ENCODE results near the gene MSL1. TPM values are rescaled to one million over a fixed set of nuclear protein-coding genes. Genes with fewer than 3 reads are reported as not detected.
A peak's percentile ranks its signal among the peaks of the same experiment; 100 is the strongest.

MSL1 gene
- total and polyA plus RNA-seq, 2 of the 13 experiments (the other 11 are each of a cell fraction or from before 2014, with no cell fraction given) = 63.8 to 88.5 TPM

GRCh38 chr17:40098846-40099618, 22.7 kb upstream of the MSL1 start (continued):
- TF ChIP-seq ZNF17 (CRISPR knock-in tag; IDR thresholded peaks at IDR 0.05) = no peak
- peak; percentile 95 for TF ChIP-seq TFDP2 (CRISPR knock-in tag; IDR thresholded peaks at IDR 0.05)
- 0 out of 2 replicates have a peak, but pooled peaks have one; percentile 86 for TF ChIP-seq ZFP36L2 (CRISPR knock-in tag; IDR thresholded peaks at IDR 0.05)
- peak; percentile 82 for TF ChIP-seq NFYB (CRISPR knock-in tag; IDR thresholded peaks at IDR 0.05)
- no peak for TF ChIP-seq THAP8 (CRISPR knock-in tag; IDR thresholded peaks at IDR 0.05; ENCODE audit: borderline replicate concordance)
- no peak for TF ChIP-seq ATAD3A (CRISPR knock-in tag; IDR thresholded peaks at IDR 0.05)
- peak; percentile 96 for TF ChIP-seq JUND (CRISPR knock-in tag; IDR thresholded peaks at IDR 0.05)
- TF ChIP-seq ZNF350 (CRISPR knock-in tag; IDR thresholded peaks at IDR 0.05; ENCODE audit: borderline replicate concordance, low read depth) = peak; percentile 96
- TF ChIP-seq MYNN (CRISPR knock-in tag; IDR thresholded peaks at IDR 0.05; ENCODE audit: low read depth) = peak; percentile 96
- peak; percentile 98 for TF ChIP-seq ZSCAN9 (CRISPR knock-in tag; IDR thresholded peaks at IDR 0.05; ENCODE audit: borderline replicate concordance)
- peak; percentile 89 for TF ChIP-seq GATAD2A (CRISPR knock-in tag; IDR thresholded peaks at IDR 0.05)
- no peak; the same call in none of the 2 replicates for TF ChIP-seq ZBTB7A (CRISPR knock-in tag; IDR thresholded peaks at IDR 0.05)
- peak; percentile 98 for TF ChIP-seq FOXK1 (CRISPR knock-in tag; IDR thresholded peaks at IDR 0.05; ENCODE audit: borderline replicate concordance, low read depth)
- peak; percentile 85; the same call in 1 of the 2 replicates for TF ChIP-seq ZSCAN22 (CRISPR knock-in tag; IDR thresholded peaks at IDR 0.05)
- 0 out of 2 replicates have a peak, but pooled peaks have one; percentile 59 for TF ChIP-seq FOXJ3 (CRISPR knock-in tag; IDR thresholded peaks at IDR 0.05; ENCODE audit: borderline replicate concordance)
- TF ChIP-seq SMAD1 (CRISPR knock-in tag; IDR thresholded peaks at IDR 0.05; ENCODE audit: borderline replicate concordance, low read depth) = peak; percentile 93
- TF ChIP-seq SKIL (CRISPR knock-in tag; IDR thresholded peaks at IDR 0.05; ENCODE audit: borderline replicate concordance) = peak; percentile 94
- TF ChIP-seq ZNF879 (CRISPR knock-in tag; IDR thresholded peaks at IDR 0.05) = peak; percentile 91
- 0 out of 2 replicates have a peak, but pooled peaks have one; percentile 63 for TF ChIP-seq MAF1 (CRISPR knock-in tag; IDR thresholded peaks at IDR 0.05; ENCODE audit: borderline replicate concordance)
- peak; percentile 93; the same call in 1 of the 2 replicates for TF ChIP-seq SP140L (CRISPR knock-in tag; IDR thresholded peaks at IDR 0.05; ENCODE audit: borderline replicate concordance)
